ENCODE results near the gene DYRK3. TPM values are rescaled to one million over a fixed set of nuclear protein-coding genes. Genes with fewer than 3 reads are reported as not detected.

Gene DYRK3
- total RNA-seq, 1 experiment from 2014 or later: 7.1 TPM

DNA sequence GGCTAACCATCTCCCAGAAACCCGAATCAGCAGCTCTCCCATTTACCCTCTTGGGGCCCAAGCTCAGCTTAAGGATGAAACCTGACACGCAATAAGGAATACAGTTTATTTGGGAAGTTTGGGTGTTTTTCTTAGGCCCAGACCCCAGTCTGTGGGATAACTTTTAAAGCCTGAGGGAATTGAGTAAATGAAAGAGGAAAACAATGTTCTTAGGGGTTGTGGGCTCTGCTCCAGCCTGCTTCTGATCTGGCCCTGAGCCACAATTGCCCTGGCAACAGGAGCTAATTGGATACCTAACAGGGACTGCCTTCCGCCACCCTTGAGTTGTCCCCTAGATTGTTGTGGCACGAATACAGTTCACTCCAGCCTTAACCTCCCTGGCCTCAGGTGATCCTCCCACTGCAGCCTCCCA lies 20.1 kb downstream of the DYRK3 start:
- Histone ChIP-seq H3K27ac (ENCODE audit: low read depth, low read length) (no peak overlapping the region), H3K36me3 (ENCODE audit: control insufficient read depth in 1 of 2, insufficient read depth in 2 of 2, low read length in 2 of 2) (no peaks in the 10 kb centered on the region), H3K4me3 (replicated peaks in 1 of 2; ENCODE audit: low read depth in 1 of 2, low read length in 2 of 2) (no peak overlapping the region), H2AFZ (ENCODE audit: low read depth, low read length, poor library complexity, severe bottlenecking) (no peak overlapping the region), H3K9me2 (ENCODE audit: insufficient read depth) (no peaks in the 10 kb centered on the region), H4K20me1 (ENCODE audit: insufficient read depth) (no peaks in the 10 kb centered on the region), H3K27me3 (ENCODE audit: insufficient read depth, low read length) (no peaks in the 10 kb centered on the region), H3K9ac (ENCODE audit: low read length) (no peak overlapping the region), H3K4me2 (ENCODE audit: low read length) (no peak overlapping the region), H3K79me2 (ENCODE audit: insufficient read depth, low read length) (no peaks in the 10 kb centered on the region), H3K9me3 (ENCODE audit: control insufficient read depth in 1 of 2, insufficient read depth in 1 of 2, low read depth in 1 of 2, low read length in 2 of 2) (no peaks in the 10 kb centered on the region), H3K4me1 (ENCODE audit: control insufficient read depth in 1 of 2, insufficient read depth in 2 of 2, low read length in 2 of 2) (no peaks in the 10 kb centered on the region; a peak in 1 of 4 replicates)
- ATAC-seq (no peak), DNase-seq (ENCODE audit: low read depth, low spot score) (no peak)
- intact Hi-C loops (cut with micrococcal nuclease): no loop called here
- ChIA-PET CTCF (interaction anchor here (0.7 to 3.4 kb wide), 5 partner anchors 9 to 26 kb away, joined by 3 to 13 read pairs (median 4); partner anchors contain the start of gene DYRK3), RAD21 (ENCODE audit: low non-redundant PET in 1 of 2, low total read pairs in 2 of 2, uncharacterized antibody in 2 of 2, unreplicated experiment in 2 of 2) (no interaction called here), POLR2A (interaction anchor here (1.1 kb wide), 1 partner anchor 20 kb away, joined by 4 read pairs; the partner anchor contains the start of gene DYRK3)
- TF ChIP-seq REST (IDR thresholded peaks at IDR 0.05; ENCODE audit: low read depth): no peak
- no peak for TF ChIP-seq YY1 (IDR thresholded peaks at IDR 0.05; ENCODE audit: extremely low read depth, insufficient replicate concordance, low read depth, low read length)
- no peak for TF ChIP-seq SP1 (IDR thresholded peaks at IDR 0.05; ENCODE audit: low read depth)
- TF ChIP-seq MAX (IDR thresholded peaks at IDR 0.05): no peak
- no peak for TF ChIP-seq POLR2A (IDR thresholded peaks at IDR 0.05; ENCODE audit: borderline replicate concordance, extremely low read depth, insufficient read depth, insufficient read length)
- no peak for TF ChIP-seq CBX3 (IDR thresholded peaks at IDR 0.05; ENCODE audit: low read depth)
- no peak for TF ChIP-seq CEBPB (IDR thresholded peaks at IDR 0.05; ENCODE audit: low read depth)
- TF ChIP-seq, protein P1, sequence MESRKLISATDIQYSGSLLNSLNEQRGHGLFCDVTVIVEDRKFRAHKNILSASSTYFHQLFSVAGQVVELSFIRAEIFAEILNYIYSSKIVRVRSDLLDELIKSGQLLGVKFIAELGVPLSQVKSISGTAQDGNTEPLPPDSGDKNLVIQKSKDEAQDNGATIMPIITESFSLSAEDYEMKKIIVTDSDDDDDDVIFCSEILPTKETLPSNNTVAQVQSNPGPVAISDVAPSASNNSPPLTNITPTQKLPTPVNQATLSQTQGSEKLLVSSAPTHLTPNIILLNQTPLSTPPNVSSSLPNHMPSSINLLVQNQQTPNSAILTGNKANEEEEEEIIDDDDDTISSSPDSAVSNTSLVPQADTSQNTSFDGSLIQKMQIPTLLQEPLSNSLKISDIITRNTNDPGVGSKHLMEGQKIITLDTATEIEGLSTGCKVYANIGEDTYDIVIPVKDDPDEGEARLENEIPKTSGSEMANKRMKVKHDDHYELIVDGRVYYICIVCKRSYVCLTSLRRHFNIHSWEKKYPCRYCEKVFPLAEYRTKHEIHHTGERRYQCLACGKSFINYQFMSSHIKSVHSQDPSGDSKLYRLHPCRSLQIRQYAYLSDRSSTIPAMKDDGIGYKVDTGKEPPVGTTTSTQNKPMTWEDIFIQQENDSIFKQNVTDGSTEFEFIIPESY (IDR thresholded peaks at IDR 0.05; ENCODE audit: extremely low read depth, insufficient replicate concordance, low read length): no peak
- TF ChIP-seq ELF1 (IDR thresholded peaks at IDR 0.05; ENCODE audit: borderline replicate concordance, low read depth): no peak
- TF ChIP-seq ZNF274 (IDR thresholded peaks at IDR 0.05; ENCODE audit: low read depth, low read length): no peak
- TF ChIP-seq FOSL1 (IDR thresholded peaks at IDR 0.05; ENCODE audit: low read depth): no peak
- TF ChIP-seq SRF (IDR thresholded peaks at IDR 0.05; ENCODE audit: low read depth): no peak
- no peak for TF ChIP-seq SIN3A (IDR thresholded peaks at IDR 0.05; ENCODE audit: low read depth)
- no peak for TF ChIP-seq JUND (IDR thresholded peaks at IDR 0.05)
- no peak for TF ChIP-seq TCF7L2 (IDR thresholded peaks at IDR 0.05; ENCODE audit: borderline replicate concordance, extremely low read depth, insufficient read depth, insufficient read length)
- TF ChIP-seq POLR2AphosphoS5 (IDR thresholded peaks at IDR 0.05; ENCODE audit: low read depth, low read length): no peak
- no peak for TF ChIP-seq ATF3 (IDR thresholded peaks at IDR 0.05)
- TF ChIP-seq, protein P2, sequence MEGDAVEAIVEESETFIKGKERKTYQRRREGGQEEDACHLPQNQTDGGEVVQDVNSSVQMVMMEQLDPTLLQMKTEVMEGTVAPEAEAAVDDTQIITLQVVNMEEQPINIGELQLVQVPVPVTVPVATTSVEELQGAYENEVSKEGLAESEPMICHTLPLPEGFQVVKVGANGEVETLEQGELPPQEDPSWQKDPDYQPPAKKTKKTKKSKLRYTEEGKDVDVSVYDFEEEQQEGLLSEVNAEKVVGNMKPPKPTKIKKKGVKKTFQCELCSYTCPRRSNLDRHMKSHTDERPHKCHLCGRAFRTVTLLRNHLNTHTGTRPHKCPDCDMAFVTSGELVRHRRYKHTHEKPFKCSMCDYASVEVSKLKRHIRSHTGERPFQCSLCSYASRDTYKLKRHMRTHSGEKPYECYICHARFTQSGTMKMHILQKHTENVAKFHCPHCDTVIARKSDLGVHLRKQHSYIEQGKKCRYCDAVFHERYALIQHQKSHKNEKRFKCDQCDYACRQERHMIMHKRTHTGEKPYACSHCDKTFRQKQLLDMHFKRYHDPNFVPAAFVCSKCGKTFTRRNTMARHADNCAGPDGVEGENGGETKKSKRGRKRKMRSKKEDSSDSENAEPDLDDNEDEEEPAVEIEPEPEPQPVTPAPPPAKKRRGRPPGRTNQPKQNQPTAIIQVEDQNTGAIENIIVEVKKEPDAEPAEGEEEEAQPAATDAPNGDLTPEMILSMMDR (IDR thresholded peaks at IDR 0.05 in 2 of 3, conservative IDR thresholded peaks at IDR 0.05 in 1 of 3; ENCODE audit: borderline replicate concordance in 1 of 3, insufficient read depth in 1 of 3, low read depth in 2 of 3, low read length in 2 of 3): no peak
- TF ChIP-seq RAD21 (IDR thresholded peaks at IDR 0.05; ENCODE audit: low read depth): no peak
- BruUV-seq (replicated peaks): no TSS peak

Measured in HCT116 (cell line).